ENCODE measurements around the gene GKN1. TPM values are rescaled to one million over a fixed set of nuclear protein-coding genes. Genes with fewer than 3 reads are reported as not detected.
"Not testable (repeated sequence)": the region's sequence is repeated elsewhere in the genome, so short reads cannot be mapped to it uniquely, and the experiment has no call there.

GKN1 gene
- total and polyA plus RNA-seq, 7 experiments from 2014 or later, result not detected

GRCh38 chr2:68951899-68952298 lies 22.5 kb upstream of the GKN1 start:
- ATAC-seq, result no peak
- Histone ChIP-seq H3K4me1 (ENCODE audit: control insufficient read depth in 2 of 2, insufficient read depth in 2 of 2, low read length in 2 of 2) (no peaks in the 10 kb centered on the region), H3K36me3 (ENCODE audit: control insufficient read depth in 2 of 3, insufficient read depth in 3 of 3, low read length in 3 of 3) (no peaks in the 10 kb centered on the region), H3K4me3 (ENCODE audit: low read length) (no peak overlapping the region), H3K9me3 (ENCODE audit: control insufficient read depth in 2 of 3, low read length in 3 of 3) (no peaks in the 10 kb centered on the region), H3K27me3 (ENCODE audit: control insufficient read depth in 2 of 2, insufficient read depth in 2 of 2, low read length in 2 of 2) (no peaks in the 10 kb centered on the region), H3K27ac (ENCODE audit: low read depth, low read length) (no peak overlapping the region)
- Mint-ChIP-seq H3K27me3 (peaks cover 6 to 42% (median 13%) of the 10 kb centered on the region in 5 donors), H3K36me3 (peaks cover 0 to 3% (median 0%) of the 10 kb centered on the region in 5 donors), H3K4me1 (no peaks in the 10 kb centered on the region), H3K9me3 (peaks cover 0 to 5% (median 0%) of the 10 kb centered on the region in 11 donors), H3K4me3 (no peak overlapping the region), H3K27ac (no peak overlapping the region)
- ChIA-PET POLR2A (no interaction called here), CTCF (interaction anchor here (0.5 to 1.9 kb wide), 2 partner anchors 9 to 474 kb away, joined by 3 to 7 read pairs; no protein-coding TSS in a partner anchor)
- no peak for DNase-seq
- intact Hi-C loops (cut with micrococcal nuclease), result no loop called here

GRCh38 chr2:68952887-68953521 lies 21.4 kb upstream of the GKN1 start, which contains the start of gene GKN2:
Gene GKN2, minus strand, starts transcription at chr2:68952893. Its CDS starts 32 bp downstream, at chr2:68952861.
- ATAC-seq, result no peak
- Histone ChIP-seq H3K27ac (ENCODE audit: low read depth, low read length) (no peak within 1 kb of the TSS), H3K27me3 (ENCODE audit: control insufficient read depth in 2 of 2, insufficient read depth in 2 of 2, low read length in 2 of 2) (no peaks in the 10 kb centered on the region), H3K4me3 (ENCODE audit: low read length) (no peak within 1 kb of the TSS), H3K9me3 (ENCODE audit: control insufficient read depth in 2 of 3, low read length in 3 of 3) (no peaks in the 10 kb centered on the region), H3K4me1 (ENCODE audit: control insufficient read depth in 2 of 2, insufficient read depth in 2 of 2, low read length in 2 of 2) (no peaks in the 10 kb centered on the region), H3K36me3 (ENCODE audit: control insufficient read depth in 2 of 3, insufficient read depth in 3 of 3, low read length in 3 of 3) (no peaks in the 10 kb centered on the region)
- Mint-ChIP-seq H3K27ac (no peak within 1 kb of the TSS), H3K4me1 (no peaks in the 10 kb centered on the region), H3K9me3 (peaks cover 0 to 5% (median 0%) of the 10 kb centered on the region in 11 donors), H3K27me3 (peaks cover 7 to 40% (median 11%) of the 10 kb centered on the region in 5 donors), H3K4me3 (no peak within 1 kb of the TSS), H3K36me3 (peaks cover 0 to 3% (median 0%) of the 10 kb centered on the region in 5 donors)
- ChIA-PET CTCF (interaction anchor here (1.9 kb wide), 1 partner anchor 10 kb away, joined by 7 read pairs; no protein-coding TSS in a partner anchor), POLR2A (no interaction called here)
- DNase-seq, result no peak
- intact Hi-C loops (cut with micrococcal nuclease), result no loop called here

- DNase-seq; POLR2A ChIA-PET; H3K4me3 ChIP-seq (ENCODE audit: low read length); H3K27ac Mint-ChIP-seq; H3K36me3 Mint-ChIP-seq; H3K36me3 ChIP-seq (ENCODE audit: control insufficient read depth in 2 of 3, insufficient read depth in 3 of 3, low read length in 3 of 3); H3K9me3 ChIP-seq (ENCODE audit: control insufficient read depth in 2 of 3, low read length in 3 of 3); H3K27ac ChIP-seq (ENCODE audit: low read depth, low read length); H3K27me3 ChIP-seq (ENCODE audit: control insufficient read depth in 2 of 2, insufficient read depth in 2 of 2, low read length in 2 of 2); intact Hi-C loops (cut with micrococcal nuclease); H3K4me1 ChIP-seq (ENCODE audit: control insufficient read depth in 2 of 2, insufficient read depth in 2 of 2, low read length in 2 of 2); H3K4me3 Mint-ChIP-seq; ATAC-seq; H3K9me3 Mint-ChIP-seq; H3K4me1 Mint-ChIP-seq; CTCF ChIA-PET: not testable (repeated sequence)
- peaks cover 4 to 33% (median 14%) of the 10 kb centered on the region in 5 donors for H3K27me3 Mint-ChIP-seq
These were observed 19.0 kb upstream of the GKN1 start for GRCh38 chr2:68955432-68955831.

GRCh38 chr2:68959001-68959400 lies 15.4 kb upstream of the GKN1 start:
- H3K27me3 Mint-ChIP-seq, result peaks cover 11 to 39% (median 21%) of the 10 kb centered on the region in 5 donors
- Histone ChIP-seq H3K27ac (ENCODE audit: low read depth, low read length) (no peak overlapping the region), H3K4me3 (ENCODE audit: low read length) (no peak overlapping the region), H3K9me3 (ENCODE audit: control insufficient read depth in 2 of 3, low read length in 3 of 3) (no peaks in the 10 kb centered on the region), H3K36me3 (ENCODE audit: control insufficient read depth in 2 of 3, insufficient read depth in 3 of 3, low read length in 3 of 3) (no peaks in the 10 kb centered on the region), H3K4me1 (ENCODE audit: control insufficient read depth in 2 of 2, insufficient read depth in 2 of 2, low read length in 2 of 2) (no peaks in the 10 kb centered on the region), H3K27me3 (ENCODE audit: control insufficient read depth in 2 of 2, insufficient read depth in 2 of 2, low read length in 2 of 2) (no peaks in the 10 kb centered on the region)
- DNase-seq (no peak), ATAC-seq (no peak)
- H3K4me1 Mint-ChIP-seq, result no peaks in the 10 kb centered on the region
- peaks cover 0 to 3% (median 0%) of the 10 kb centered on the region in 5 donors for H3K36me3 Mint-ChIP-seq
- POLR2A ChIA-PET, result no interaction called here
- H3K9me3 Mint-ChIP-seq, result peaks cover 0 to 5% (median 0%) of the 10 kb centered on the region in 11 donors
- H3K4me3 Mint-ChIP-seq, result no peak overlapping the region
- CTCF ChIA-PET, result no interaction called here
- H3K27ac Mint-ChIP-seq, result no peak overlapping the region
- intact Hi-C loops (cut with micrococcal nuclease), result no loop called here

GRCh38 chr2:68961380-68961779 lies 13.1 kb upstream of the GKN1 start:
- no peak for ATAC-seq
- H3K27me3 Mint-ChIP-seq, result peaks cover 15 to 44% (median 21%) of the 10 kb centered on the region in 5 donors
- Histone ChIP-seq H3K27me3 (ENCODE audit: control insufficient read depth in 2 of 2, insufficient read depth in 2 of 2, low read length in 2 of 2) (no peaks in the 10 kb centered on the region), H3K4me3 (ENCODE audit: low read length) (no peak overlapping the region), H3K9me3 (ENCODE audit: control insufficient read depth in 2 of 3, low read length in 3 of 3) (no peaks in the 10 kb centered on the region), H3K4me1 (ENCODE audit: control insufficient read depth in 2 of 2, insufficient read depth in 2 of 2, low read length in 2 of 2) (no peaks in the 10 kb centered on the region), H3K36me3 (ENCODE audit: control insufficient read depth in 2 of 3, insufficient read depth in 3 of 3, low read length in 3 of 3) (no peaks in the 10 kb centered on the region), H3K27ac (ENCODE audit: low read depth, low read length) (no peak overlapping the region)
- ChIA-PET CTCF (interaction anchor here (0.6 kb wide), 1 partner anchor 414 kb away, joined by 5 read pairs; no protein-coding TSS in a partner anchor), POLR2A (no interaction called here)
- no peaks in the 10 kb centered on the region for H3K4me1 Mint-ChIP-seq
- DNase-seq, result no peak
- no peaks in the 10 kb centered on the region for H3K9me3 Mint-ChIP-seq
- no peaks in the 10 kb centered on the region for H3K36me3 Mint-ChIP-seq
- H3K27ac Mint-ChIP-seq, result no peak overlapping the region
- H3K4me3 Mint-ChIP-seq, result no peak overlapping the region
- intact Hi-C loops (cut with micrococcal nuclease), result no loop called here

- H3K27ac Mint-ChIP-seq, result no peak overlapping the region
These were observed 10.2 kb upstream of the GKN1 start for GRCh38 chr2:68964282-68964681.

DNA sequence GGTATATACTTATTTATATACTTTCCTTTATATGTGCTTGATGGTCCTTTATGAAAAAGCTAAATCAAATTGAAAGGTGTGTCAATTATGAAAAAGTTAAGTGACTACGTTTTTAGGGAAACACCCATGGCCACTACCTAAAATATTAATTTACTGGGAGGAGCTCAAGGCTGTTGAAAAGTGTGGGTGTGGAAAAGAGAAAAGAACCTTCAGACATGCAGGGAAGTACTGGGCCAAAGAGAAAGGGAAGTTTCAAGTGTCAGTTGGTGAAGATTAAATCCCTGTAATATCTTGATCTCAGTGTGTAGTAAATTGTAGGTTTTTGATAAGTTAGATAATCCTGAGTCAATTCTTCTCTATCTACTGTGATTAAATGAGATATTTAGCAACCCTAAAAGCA lies 6.2 kb upstream of the GKN1 start:
- Histone ChIP-seq H3K4me3 (ENCODE audit: low read length) (no peak overlapping the region), H3K36me3 (ENCODE audit: control insufficient read depth in 2 of 3, insufficient read depth in 3 of 3, low read length in 3 of 3) (no peaks in the 10 kb centered on the region), H3K27me3 (ENCODE audit: control insufficient read depth in 2 of 2, insufficient read depth in 2 of 2, low read length in 2 of 2) (no peaks in the 10 kb centered on the region), H3K9me3 (ENCODE audit: control insufficient read depth in 2 of 3, low read length in 3 of 3) (no peaks in the 10 kb centered on the region), H3K4me1 (ENCODE audit: control insufficient read depth in 2 of 2, insufficient read depth in 2 of 2, low read length in 2 of 2) (no peaks in the 10 kb centered on the region), H3K27ac (ENCODE audit: low read depth, low read length) (no peak overlapping the region)
- H3K27ac Mint-ChIP-seq, result no peak overlapping the region
- peaks cover 5 to 36% (median 9%) of the 10 kb centered on the region in 5 donors for H3K27me3 Mint-ChIP-seq
- ATAC-seq, result no peak
- ChIA-PET CTCF (no interaction called here), POLR2A (no interaction called here)
- intact Hi-C loops (cut with micrococcal nuclease), result no loop called here
- no peaks in the 10 kb centered on the region for H3K4me1 Mint-ChIP-seq
- no peaks in the 10 kb centered on the region for H3K36me3 Mint-ChIP-seq
- no peak for DNase-seq
- no peaks in the 10 kb centered on the region for H3K9me3 Mint-ChIP-seq
- H3K4me3 Mint-ChIP-seq, result no peak overlapping the region

More at GRCh38 chr2:68964282-68964681, 10.2 kb upstream of the GKN1 start:
- ATAC-seq (no peak), DNase-seq (no peak)
- Histone ChIP-seq H3K9me3 (ENCODE audit: control insufficient read depth in 2 of 3, low read length in 3 of 3) (no peaks in the 10 kb centered on the region), H3K27me3 (ENCODE audit: control insufficient read depth in 2 of 2, insufficient read depth in 2 of 2, low read length in 2 of 2) (no peaks in the 10 kb centered on the region), H3K4me1 (ENCODE audit: control insufficient read depth in 2 of 2, insufficient read depth in 2 of 2, low read length in 2 of 2) (no peaks in the 10 kb centered on the region), H3K36me3 (ENCODE audit: control insufficient read depth in 2 of 3, insufficient read depth in 3 of 3, low read length in 3 of 3) (no peaks in the 10 kb centered on the region), H3K4me3 (ENCODE audit: low read length) (no peak overlapping the region), H3K27ac (ENCODE audit: low read depth, low read length) (no peak overlapping the region)
- intact Hi-C loops (cut with micrococcal nuclease), result no loop called here
- peaks cover 14 to 47% (median 19%) of the 10 kb centered on the region in 5 donors for H3K27me3 Mint-ChIP-seq
- no peaks in the 10 kb centered on the region for H3K4me1 Mint-ChIP-seq
- POLR2A ChIA-PET, result no interaction called here
- CTCF ChIA-PET, result no interaction called here
- no peak overlapping the region for H3K4me3 Mint-ChIP-seq
- H3K9me3 Mint-ChIP-seq, result no peaks in the 10 kb centered on the region
- no peaks in the 10 kb centered on the region for H3K36me3 Mint-ChIP-seq

Data from naive thymus-derived CD4-positive, alpha-beta T cell (primary cell).